ENCODE results near the gene PRR13.
"Not testable (repeated sequence)": the region's sequence is repeated elsewhere in the genome, so short reads cannot be mapped to it uniquely, and the experiment has no call there.

PRR13 gene

GRCh38 chr12:53474077-53474476, 32.5 kb downstream of the PRR13 start:
- DNase-seq: no peak

DNA sequence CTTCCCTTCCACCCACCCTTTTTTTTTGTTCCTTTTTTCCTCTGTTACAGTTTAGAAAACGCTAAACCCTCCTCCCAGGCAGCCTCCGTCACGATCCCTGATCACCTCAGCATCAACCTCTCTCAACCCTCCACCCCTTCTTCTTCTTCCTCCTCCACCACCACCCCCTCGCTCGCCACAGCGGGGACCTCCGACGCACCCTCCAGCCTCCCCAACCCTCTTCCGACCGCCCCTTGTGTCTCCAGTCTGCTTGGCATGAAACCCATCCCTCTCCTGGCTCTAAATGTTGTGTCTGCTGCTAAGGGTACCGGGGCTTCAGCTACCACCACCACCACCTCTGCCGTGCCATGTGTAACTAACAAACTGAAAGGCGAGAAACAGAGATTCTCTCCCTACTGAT, 33.3 kb downstream of the PRR13 start:
- no peak for DNase-seq

DNA sequence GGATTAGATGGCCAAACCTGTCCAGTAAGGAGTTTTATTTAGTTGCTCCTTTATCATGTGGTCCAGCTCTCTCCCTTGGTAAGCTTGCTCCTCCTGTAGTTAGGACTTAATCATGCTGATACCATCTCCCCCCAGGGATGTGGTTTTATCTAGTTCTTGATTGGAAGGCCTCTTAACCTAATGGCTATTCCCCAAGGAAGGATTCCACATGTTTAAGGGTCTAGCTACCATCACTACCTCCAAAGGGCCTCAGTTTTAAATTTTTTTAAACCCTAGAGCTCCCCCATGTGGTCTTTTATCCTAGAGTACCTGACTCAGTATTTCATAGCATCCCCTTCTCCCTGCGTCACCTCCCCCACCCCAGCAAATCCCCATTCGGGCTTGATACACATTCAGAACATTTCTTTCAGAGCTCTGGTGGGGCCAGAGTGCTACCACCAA, 35.3 kb downstream of the PRR13 start:
- DNase-seq: peak; percentile 9 to 35

- DNase-seq: no peak
Measured at GRCh38 chr12:53478865-53479264, 37.3 kb downstream of the PRR13 start.

DNA sequence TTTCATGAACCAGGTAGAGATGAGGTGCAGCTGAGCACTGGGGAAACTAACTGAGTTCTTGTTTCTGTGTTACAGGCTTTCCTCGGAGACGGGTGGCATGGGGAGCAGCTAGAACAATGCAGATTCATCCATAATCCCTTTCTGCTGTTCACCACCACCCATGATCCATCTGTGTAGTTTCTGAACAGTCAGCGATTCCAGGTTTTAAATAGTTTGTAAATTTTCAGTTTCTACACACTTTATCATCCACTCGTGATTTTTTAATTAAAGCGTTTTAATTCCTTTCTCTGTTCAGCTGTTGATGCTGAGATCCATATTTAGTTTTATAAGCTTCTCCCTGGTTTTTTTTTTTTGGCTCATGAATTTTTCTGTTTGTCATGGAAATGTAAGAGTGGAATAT, 37.8 kb downstream of the PRR13 start:
- DNase-seq: no peak

GRCh38 chr12:53480491-53481442, 39.2 kb downstream of the PRR13 start:
- no peak for DNase-seq

DNA sequence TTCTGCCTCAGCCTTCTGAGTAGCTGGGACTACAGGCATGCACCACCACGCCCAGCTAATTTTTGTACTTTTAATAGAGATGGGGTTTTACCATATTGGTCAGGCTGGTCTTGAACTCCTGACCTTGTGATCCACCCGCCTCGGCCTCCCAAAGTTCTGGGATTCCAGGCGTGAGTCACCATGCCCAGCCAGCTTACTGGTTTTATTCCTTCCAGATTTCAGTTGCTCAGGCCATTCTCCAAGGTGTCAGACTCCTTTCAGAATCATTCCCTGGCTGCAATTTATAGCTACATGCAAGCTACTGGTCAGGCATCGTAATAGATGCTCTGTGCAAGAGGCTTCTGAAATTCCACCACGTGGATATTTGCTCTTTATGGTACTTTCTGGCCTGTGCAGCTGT, 39.9 kb downstream of the PRR13 start:
- not testable (repeated sequence) for DNase-seq

- no peak for DNase-seq
Measured at GRCh38 chr12:53481939-53482586, 40.5 kb downstream of the PRR13 start.

DNA sequence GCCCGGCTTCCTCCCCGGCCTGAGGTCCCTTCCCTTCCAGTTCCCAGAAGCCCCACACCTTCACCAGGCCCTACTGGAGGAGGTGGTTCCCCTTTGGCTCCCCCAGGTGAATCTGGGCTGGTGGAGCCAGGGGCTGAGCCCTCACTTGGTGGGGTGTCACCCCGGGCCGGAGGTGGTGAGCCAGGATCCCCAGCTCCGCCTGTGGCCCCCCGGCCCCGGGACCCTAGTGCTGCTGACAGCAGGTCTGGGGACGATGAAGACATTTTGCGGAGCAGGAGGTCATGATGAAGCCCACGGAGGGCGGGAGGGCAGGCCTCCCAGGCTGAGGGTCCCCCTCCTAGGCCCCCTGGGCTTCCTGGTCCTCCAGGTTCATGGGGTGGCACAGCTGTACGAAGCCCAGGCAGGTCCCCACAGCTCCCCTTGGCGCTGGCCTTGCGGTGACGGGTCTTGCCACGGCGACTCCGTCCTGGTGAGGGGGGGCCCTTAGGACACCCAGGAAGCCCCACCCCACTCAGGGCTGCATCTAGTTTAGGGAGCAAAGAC, 41.2 kb downstream of the PRR13 start:
- DNase-seq: no peak

GRCh38 chr12:53483225-53483978, 41.9 kb downstream of the PRR13 start:
- DNase-seq: peak in 1 of 2 experiments; percentile 15

DNA sequence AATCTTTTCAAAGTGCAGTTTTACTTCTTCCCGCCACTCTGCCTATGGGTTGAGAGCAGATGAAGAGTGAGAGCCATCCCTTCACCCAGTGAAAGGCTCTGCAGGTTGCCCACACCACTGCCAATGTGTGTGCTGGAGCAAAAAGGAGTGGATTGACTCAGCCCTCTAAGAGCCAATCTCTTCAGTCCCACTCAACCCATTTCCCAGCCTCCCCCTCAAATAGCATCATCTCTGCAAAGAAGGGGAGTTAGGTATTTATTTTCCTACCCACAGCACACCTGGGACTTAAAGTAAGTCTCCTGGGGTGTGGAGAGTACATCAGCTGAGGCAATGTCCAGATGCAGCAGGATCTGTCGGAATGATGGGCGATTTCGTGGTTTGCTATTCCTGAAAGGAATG, 42.4 kb downstream of the PRR13 start:
- no peak for DNase-seq

DNA sequence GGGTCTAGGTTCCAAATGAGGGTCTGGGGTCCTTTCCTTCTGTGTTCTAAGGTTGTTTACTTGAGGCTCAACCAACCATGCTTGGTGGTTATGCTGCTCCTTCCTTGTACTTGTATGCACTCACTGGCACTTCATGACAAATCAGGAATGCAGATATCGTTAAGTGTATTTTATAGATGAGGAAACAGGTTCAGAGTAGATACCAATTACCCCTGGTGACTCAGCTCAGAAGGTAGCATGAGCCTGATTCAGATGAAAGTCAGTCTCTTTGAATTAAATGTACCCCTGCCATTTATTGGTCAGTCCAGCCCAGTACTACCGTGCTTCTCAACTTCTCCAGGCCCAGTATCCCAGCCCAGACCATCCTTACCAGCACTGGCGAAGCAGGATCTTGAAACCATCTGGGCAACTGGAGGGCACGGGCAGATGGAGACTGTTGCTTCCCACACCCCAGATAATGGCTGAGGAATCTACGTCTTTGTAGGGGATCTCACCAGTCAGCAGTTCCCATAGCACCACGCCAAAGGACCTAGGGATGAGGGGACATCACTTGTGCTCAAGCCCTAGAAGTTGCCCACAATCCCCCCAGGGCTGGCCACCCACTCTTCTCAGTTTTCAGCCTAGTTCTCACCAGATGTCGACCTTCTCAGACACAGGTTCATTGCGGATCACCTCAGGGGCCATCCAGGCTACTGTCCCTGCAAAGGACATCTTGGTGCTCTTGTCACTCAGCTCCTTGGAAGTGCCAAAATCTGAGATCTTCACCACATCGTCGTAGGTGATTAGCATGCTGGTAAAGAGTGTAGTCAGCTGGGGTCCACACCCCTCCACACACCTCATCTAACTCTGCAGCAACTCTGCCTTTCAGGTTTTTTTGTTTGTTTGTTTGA, 43.4 kb downstream of the PRR13 start:
- no peak for DNase-seq

DNA sequence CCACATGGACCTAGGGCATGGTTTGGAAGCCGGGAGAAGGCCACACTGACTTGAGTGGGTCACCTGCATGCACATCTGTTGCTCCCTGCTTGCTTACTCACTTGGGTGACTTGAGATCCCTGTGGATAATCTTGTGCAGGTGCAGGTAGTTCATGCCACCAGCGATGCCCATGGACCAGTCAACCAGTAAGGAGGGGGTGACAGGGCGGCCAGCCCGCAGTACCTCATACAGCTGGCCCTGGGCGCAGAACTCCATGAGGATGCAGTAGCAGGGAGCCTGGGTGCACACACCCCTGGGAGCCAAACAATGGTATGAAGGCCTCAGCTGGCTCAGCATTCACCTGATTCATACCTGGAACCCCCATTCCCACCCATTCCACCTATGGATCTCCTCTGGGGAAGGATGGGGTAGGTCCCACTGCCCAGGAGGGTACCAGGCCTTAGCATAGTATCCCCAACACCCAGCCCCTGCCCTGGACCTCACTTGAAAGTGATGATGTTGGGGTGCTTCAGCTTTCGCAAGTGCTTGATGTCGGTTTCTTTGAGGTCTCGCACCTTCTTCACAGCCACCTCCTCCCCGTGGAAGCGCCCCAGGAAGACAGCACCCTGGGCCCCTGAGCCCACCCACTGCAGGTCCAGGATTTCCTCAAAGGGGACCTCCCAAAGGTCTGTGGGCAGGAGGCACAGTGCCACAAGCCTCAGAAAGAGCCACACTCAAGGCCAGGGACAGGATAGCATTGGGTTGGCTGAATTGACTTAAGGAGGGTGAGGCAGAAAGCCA, 44.6 kb downstream of the PRR13 start:
- no peak for DNase-seq

- DNase-seq: no peak
Measured at GRCh38 chr12:53486736-53487487, 45.4 kb downstream of the PRR13 start.

DNA sequence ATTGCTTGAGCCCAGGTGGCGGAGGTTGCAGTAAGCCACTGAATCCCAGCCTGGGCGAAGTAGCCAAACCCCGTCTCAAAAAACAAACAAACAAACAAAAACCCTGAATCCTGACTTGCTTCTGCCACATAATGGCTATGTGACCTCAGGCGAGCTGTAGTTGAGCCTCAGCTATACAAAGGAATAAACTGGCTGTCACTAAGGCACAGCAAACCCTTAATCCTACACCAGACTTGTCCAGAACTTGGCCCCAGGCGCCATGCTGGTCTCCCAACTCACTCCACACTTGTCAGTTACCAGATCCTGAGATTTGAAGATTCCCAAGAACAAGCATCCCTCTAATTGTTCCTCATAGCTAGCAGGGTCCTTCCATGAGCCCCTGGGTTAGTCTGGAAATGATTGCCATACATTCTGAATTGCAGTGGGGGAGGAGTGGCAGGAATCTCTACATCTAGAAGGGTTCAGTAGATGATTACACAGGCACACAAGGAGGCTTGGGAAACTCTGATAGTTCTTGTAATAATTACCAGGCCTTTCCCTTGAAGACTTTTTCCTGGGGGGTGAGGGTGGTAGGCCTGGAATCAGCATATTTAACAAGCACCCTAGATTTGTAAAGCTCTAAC, 47.8 kb downstream of the PRR13 start:
- DNase-seq: no peak

- DNase-seq: peak; percentile 39 to 56
Measured at GRCh38 chr12:53492188-53492587, 50.7 kb downstream of the PRR13 start.

- DNase-seq: peak; percentile 75 to 95
Measured at GRCh38 chr12:53492830-53493609, 51.5 kb downstream of the PRR13 start.

DNA sequence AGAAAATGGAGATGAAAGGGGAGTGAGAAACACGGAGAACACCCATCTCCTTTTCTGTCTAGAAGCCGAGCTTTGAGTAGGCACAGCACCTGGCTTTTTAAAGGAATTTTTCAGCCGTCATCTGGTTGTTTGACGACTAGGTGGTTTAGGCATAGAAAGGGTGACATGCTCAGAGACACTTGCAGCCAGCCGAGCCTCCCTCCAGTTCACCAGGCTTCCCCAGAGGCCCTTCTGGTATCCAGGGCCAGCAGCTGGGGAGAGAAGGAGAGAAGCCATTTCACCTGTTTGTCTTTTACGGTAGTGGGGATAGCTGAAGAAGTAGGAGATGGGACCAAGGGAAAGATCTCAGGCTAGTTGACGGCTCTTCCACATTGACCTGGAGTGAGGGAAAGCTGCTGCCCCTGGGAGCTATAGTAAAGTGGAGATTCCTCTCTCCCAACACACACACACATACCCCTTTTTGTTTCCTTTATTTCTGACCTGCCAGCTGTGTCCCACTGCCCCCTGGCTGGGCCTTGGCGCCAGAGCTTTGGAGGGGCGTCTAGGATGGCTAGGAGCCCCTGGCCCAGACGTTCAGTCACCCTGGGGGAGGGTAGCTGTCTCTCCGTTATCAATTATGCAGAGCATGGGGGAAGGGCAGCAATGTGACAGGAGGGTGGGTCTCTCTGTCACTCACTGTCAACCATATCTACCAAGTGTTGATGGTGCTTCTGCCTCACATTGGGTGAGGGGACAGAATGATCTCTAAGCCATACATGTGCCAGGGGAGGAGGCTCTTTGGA, 52.3 kb downstream of the PRR13 start:
- peak in 1 of 2 experiments; percentile 40 for DNase-seq
